ENCODE results near the gene CORO1C.

DNA sequence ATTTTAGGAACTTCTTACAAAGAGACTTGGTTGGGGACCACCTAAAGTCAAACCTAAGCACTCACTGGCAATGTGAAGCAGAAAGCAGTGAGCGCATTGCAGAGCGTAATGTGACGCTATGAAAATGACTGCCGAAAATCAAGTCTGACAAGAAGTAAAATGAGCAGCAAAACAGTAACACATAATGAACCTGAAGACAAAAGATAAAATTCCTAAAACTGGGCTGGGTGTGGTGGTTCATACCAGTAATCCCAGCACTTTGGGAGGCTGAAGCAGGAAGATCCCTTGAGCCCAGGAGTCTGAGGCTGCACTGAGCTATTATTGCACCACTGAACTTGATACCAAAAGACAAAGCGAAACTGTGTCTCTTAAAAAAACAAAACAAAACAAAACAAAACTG is 16.5 kb downstream of the CORO1C start:
- TF ChIP-seq, protein P1, sequence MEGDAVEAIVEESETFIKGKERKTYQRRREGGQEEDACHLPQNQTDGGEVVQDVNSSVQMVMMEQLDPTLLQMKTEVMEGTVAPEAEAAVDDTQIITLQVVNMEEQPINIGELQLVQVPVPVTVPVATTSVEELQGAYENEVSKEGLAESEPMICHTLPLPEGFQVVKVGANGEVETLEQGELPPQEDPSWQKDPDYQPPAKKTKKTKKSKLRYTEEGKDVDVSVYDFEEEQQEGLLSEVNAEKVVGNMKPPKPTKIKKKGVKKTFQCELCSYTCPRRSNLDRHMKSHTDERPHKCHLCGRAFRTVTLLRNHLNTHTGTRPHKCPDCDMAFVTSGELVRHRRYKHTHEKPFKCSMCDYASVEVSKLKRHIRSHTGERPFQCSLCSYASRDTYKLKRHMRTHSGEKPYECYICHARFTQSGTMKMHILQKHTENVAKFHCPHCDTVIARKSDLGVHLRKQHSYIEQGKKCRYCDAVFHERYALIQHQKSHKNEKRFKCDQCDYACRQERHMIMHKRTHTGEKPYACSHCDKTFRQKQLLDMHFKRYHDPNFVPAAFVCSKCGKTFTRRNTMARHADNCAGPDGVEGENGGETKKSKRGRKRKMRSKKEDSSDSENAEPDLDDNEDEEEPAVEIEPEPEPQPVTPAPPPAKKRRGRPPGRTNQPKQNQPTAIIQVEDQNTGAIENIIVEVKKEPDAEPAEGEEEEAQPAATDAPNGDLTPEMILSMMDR (IDR thresholded peaks at IDR 0.05 in 2 of 3, conservative IDR thresholded peaks at IDR 0.05 in 1 of 3; ENCODE audit: borderline replicate concordance in 1 of 3, insufficient read depth in 1 of 3, low read depth in 2 of 3, low read length in 2 of 3), result no peak
- TF ChIP-seq, protein P2, sequence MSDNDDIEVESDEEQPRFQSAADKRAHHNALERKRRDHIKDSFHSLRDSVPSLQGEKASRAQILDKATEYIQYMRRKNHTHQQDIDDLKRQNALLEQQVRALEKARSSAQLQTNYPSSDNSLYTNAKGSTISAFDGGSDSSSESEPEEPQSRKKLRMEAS (IDR thresholded peaks at IDR 0.05), result no peak
- TF ChIP-seq ZNF274 (IDR thresholded peaks at IDR 0.05; ENCODE audit: low read depth, low read length) (no peak), POLR2A (IDR thresholded peaks at IDR 0.05; ENCODE audit: borderline replicate concordance, extremely low read depth, insufficient read depth, insufficient read length) (no peak), EGR1 (IDR thresholded peaks at IDR 0.05; ENCODE audit: low read depth) (no peak), ELF1 (IDR thresholded peaks at IDR 0.05; ENCODE audit: borderline replicate concordance, low read depth) (no peak), EZH2 (IDR thresholded peaks at IDR 0.05) (no peak), FOSL1 (IDR thresholded peaks at IDR 0.05; ENCODE audit: low read depth) (no peak)
- TF ChIP-seq, protein P3, sequence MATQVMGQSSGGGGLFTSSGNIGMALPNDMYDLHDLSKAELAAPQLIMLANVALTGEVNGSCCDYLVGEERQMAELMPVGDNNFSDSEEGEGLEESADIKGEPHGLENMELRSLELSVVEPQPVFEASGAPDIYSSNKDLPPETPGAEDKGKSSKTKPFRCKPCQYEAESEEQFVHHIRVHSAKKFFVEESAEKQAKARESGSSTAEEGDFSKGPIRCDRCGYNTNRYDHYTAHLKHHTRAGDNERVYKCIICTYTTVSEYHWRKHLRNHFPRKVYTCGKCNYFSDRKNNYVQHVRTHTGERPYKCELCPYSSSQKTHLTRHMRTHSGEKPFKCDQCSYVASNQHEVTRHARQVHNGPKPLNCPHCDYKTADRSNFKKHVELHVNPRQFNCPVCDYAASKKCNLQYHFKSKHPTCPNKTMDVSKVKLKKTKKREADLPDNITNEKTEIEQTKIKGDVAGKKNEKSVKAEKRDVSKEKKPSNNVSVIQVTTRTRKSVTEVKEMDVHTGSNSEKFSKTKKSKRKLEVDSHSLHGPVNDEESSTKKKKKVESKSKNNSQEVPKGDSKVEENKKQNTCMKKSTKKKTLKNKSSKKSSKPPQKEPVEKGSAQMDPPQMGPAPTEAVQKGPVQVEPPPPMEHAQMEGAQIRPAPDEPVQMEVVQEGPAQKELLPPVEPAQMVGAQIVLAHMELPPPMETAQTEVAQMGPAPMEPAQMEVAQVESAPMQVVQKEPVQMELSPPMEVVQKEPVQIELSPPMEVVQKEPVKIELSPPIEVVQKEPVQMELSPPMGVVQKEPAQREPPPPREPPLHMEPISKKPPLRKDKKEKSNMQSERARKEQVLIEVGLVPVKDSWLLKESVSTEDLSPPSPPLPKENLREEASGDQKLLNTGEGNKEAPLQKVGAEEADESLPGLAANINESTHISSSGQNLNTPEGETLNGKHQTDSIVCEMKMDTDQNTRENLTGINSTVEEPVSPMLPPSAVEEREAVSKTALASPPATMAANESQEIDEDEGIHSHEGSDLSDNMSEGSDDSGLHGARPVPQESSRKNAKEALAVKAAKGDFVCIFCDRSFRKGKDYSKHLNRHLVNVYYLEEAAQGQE (IDR thresholded peaks at IDR 0.05; ENCODE audit: low read depth), result no peak
- TF ChIP-seq, protein P4, sequence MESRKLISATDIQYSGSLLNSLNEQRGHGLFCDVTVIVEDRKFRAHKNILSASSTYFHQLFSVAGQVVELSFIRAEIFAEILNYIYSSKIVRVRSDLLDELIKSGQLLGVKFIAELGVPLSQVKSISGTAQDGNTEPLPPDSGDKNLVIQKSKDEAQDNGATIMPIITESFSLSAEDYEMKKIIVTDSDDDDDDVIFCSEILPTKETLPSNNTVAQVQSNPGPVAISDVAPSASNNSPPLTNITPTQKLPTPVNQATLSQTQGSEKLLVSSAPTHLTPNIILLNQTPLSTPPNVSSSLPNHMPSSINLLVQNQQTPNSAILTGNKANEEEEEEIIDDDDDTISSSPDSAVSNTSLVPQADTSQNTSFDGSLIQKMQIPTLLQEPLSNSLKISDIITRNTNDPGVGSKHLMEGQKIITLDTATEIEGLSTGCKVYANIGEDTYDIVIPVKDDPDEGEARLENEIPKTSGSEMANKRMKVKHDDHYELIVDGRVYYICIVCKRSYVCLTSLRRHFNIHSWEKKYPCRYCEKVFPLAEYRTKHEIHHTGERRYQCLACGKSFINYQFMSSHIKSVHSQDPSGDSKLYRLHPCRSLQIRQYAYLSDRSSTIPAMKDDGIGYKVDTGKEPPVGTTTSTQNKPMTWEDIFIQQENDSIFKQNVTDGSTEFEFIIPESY (IDR thresholded peaks at IDR 0.05; ENCODE audit: extremely low read depth, insufficient replicate concordance, low read length), result no peak

Data from HCT116 (cell line).